H1 (cell line): Measurements from ENCODE around the gene PLP2. TPM values are rescaled to one million over a fixed set of nuclear protein-coding genes. Genes with fewer than 3 reads are reported as not detected.

Source experiments
- ATF2 ChIP-seq: IDR thresholded peaks from 2 replicates; pipeline ENCODE4 v1.6.1; 2012; ENCODE audit warnings: low read length, inconsistent platforms
- BCL11A ChIP-seq, 2 experiments: IDR thresholded peaks; one replicate each; pipeline ENCODE4 v1.6.1; 2011; ENCODE audit warnings: low read depth in 2 of 2, low read length in 2 of 2, mild to moderate bottlenecking in 2 of 2
- JUND ChIP-seq: IDR thresholded peaks from 2 replicates; pipeline ENCODE4 v1.6.1; 2011; ENCODE audit warnings: mild to moderate bottlenecking, improper control_type of control experiment, low read length
- TAF7 ChIP-seq: optimal IDR thresholded peaks from 2 replicates; pipeline ENCODE3; 2011; ENCODE audit warnings: low read depth, mild to moderate bottlenecking, inconsistent platforms, low read length, moderate library complexity, borderline replicate concordance
- TCF12 ChIP-seq: IDR thresholded peaks from 2 replicates; pipeline ENCODE4 v1.6.1; 2011; ENCODE audit warnings: low read depth, mild to moderate bottlenecking, low read length
- polyA plus RNA-seq, 7 experiments: library from polyadenylated mRNA; depleted of rRNA in 3 of 7; stranded (reverse) in 5 of 7; unstranded in 2 of 7; fragments of >200 nt in 5 of 7; fragments of 200-250 nt in 2 of 7; gene quantifications; 1 replicate in 5 of 7; 2 replicates in 1 of 7; 4 replicates in 1 of 7; pipeline versions ENCODE4 v1.2.1 to v1.2.3, GENCODE V29; 2011 to 2013; ENCODE audit warnings: missing spikeins in 2 of 7, mixed read lengths in 2 of 7
- total RNA-seq: library from RNA; stranded (reverse); fragmentation: NEBNext Ultra II Directional; extraction: Animal tissue kit (Norgen Biotek cat#: 25700); gene quantifications from 2 replicates; pipeline ENCODE4 v1.2.1, GENCODE V29; 2021

PLP2 gene
- total and polyA plus RNA-seq, 2 of the 8 experiments (the other 6 are each of a cell fraction or from before 2014, with no cell fraction given): 10.3 to 23.4 TPM

- TF ChIP-seq ATF2 (no peak), JUND (no peak), TCF12 (no peak), TAF7 (no peak), BCL11A (IDR thresholded peaks at IDR 0.05; ENCODE audit: low read depth in 2 of 2, low read length in 2 of 2) (no peak)
- TF ChIP-seq, all 59 proteins: peak for 0
These were observed 33.7 kb downstream of the PLP2 start (continued) for GRCh38 chrX:49205443-49205842.
